ENCODE data around the gene ZFYVE27. TPM values are rescaled to one million over a fixed set of nuclear protein-coding genes. Genes with fewer than 3 reads are reported as not detected.

Gene ZFYVE27
- total RNA-seq, 1 experiment from 2014 or later: 22.4 TPM

GRCh38 chr10:97770255-97770654, 33.3 kb downstream of the ZFYVE27 start:
- no peak for DNase-seq (ENCODE audit: low spot score)

GRCh38 chr10:97771055-97771891, 34.3 kb downstream of the ZFYVE27 start:
- no peak for DNase-seq (ENCODE audit: low spot score)

- no peak for DNase-seq (ENCODE audit: low spot score)
Measured at GRCh38 chr10:97771913-97772823, 35.2 kb downstream of the ZFYVE27 start, which contains the start of gene SFRP5. SFRP5 (minus strand) TSS chr10:97771999; CDS start chr10:97771833, 166 bp downstream.

GRCh38 chr10:97773096-97773495, 36.2 kb downstream of the ZFYVE27 start:
- DNase-seq (ENCODE audit: low spot score): no peak

- DNase-seq (ENCODE audit: low spot score): no peak
Measured at GRCh38 chr10:97774811-97775294, 37.9 kb downstream of the ZFYVE27 start.

GRCh38 chr10:97777143-97777542, 40.2 kb downstream of the ZFYVE27 start:
- no peak for DNase-seq (ENCODE audit: low spot score)

- DNase-seq (ENCODE audit: low spot score): no peak
Measured at GRCh38 chr10:97778452-97779302, 41.7 kb downstream of the ZFYVE27 start.

GRCh38 chr10:97779492-97779891, 42.6 kb downstream of the ZFYVE27 start:
- no peak for DNase-seq (ENCODE audit: low spot score)

- no peak for DNase-seq (ENCODE audit: low spot score)
Measured at GRCh38 chr10:97779975-97780374, 43.0 kb downstream of the ZFYVE27 start.

GRCh38 chr10:97780841-97781617, 44.1 kb downstream of the ZFYVE27 start:
- no peak for DNase-seq (ENCODE audit: low spot score)

GRCh38 chr10:97781618-97782331, 44.8 kb downstream of the ZFYVE27 start:
- no peak for DNase-seq (ENCODE audit: low spot score)

- no peak for DNase-seq (ENCODE audit: low spot score)
Measured at GRCh38 chr10:97782455-97783228, 45.7 kb downstream of the ZFYVE27 start.

- no peak for DNase-seq (ENCODE audit: low spot score)
Measured at GRCh38 chr10:97784200-97784810, 47.4 kb downstream of the ZFYVE27 start.

GRCh38 chr10:97785231-97785630, 48.3 kb downstream of the ZFYVE27 start:
- DNase-seq (ENCODE audit: low spot score): no peak

- DNase-seq (ENCODE audit: low spot score): no peak
Measured at GRCh38 chr10:97785731-97786130, 48.8 kb downstream of the ZFYVE27 start.

GRCh38 chr10:97788552-97789442, 51.9 kb downstream of the ZFYVE27 start:
- peak; percentile 38 for DNase-seq (ENCODE audit: low spot score)

- DNase-seq (ENCODE audit: low spot score): no peak
Measured at GRCh38 chr10:97789770-97790397, 53.0 kb downstream of the ZFYVE27 start.
